ENCODE measurements around the gene GUCY1A1. TPM values are rescaled to one million over a fixed set of nuclear protein-coding genes. Genes with fewer than 3 reads are reported as not detected.

Gene GUCY1A1
- total and polyA plus RNA-seq, 11 donors: 7.7 to 103 (median 63.6) TPM

DNA sequence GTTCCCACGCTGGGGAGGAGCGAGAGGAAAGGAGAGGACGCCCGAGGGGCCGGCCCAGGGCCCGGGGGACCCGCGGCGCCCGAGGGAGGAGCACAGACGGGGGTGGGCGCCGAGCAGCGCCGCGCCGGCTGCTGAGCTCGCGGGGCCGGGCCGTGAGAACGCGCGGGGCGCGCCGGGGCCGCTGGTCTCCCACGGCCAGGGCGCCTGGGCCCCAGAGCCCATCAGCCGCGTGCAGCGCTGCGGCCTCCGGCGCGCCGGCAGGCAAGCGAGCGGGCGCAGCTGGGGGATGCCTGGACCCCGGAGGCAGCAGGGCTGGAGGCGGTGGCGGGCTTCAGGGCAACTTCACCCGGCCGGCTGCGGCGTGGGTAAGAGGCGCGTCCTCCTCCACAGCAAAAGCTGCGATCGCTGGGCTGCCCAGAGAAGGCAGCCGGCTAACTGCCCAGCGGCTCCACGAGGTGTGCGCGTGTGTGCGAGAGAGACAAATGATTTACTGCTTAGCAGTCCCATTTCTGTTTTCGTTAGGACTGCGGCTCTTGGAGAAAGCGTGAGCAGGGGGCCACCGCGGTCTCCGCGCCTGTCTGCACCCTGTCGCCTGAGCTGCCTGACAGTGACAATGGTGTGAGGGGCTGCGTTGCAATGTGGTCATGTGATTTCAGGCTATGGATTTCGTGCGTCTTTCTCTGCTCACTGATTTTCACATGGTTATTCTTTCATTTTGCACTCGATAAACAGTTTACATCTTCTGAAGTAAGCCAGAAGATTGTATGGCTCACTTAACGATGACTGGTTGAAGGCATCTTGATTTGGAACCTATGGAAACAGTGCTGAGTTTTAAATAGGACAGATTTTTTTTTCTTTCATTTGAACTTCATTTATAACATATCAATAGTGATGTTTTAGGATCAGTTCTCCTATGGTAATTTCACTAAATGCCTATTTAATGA lies 1.2 kb downstream of the GUCY1A1 start:
- Histone ChIP-seq H3K4me1 (peaks cover 0 to 31% (median 14%) of the 10 kb centered on the region in 12 donors), H3K9me3 (no peaks in the 10 kb centered on the region), H3K27me3 (peaks cover 0 to 9% (median 0%) of the 10 kb centered on the region in 9 donors), H3K27ac (peak overlapping the region; percentile 84 to 96 (median 92)), H3K4me3 (peak overlapping the region; percentile 30 to 81 (median 71)), H3K36me3 (peaks cover 0 to 7% (median 0%) of the 10 kb centered on the region in 9 donors)
- WGBS, 4 donors: 0 to 1% (median 1%) methylated on average over 34 to 71 of the region's 71 CpGs
- peak; percentile 41 to 88 (median 78) for ATAC-seq
- TF ChIP-seq, protein P1, sequence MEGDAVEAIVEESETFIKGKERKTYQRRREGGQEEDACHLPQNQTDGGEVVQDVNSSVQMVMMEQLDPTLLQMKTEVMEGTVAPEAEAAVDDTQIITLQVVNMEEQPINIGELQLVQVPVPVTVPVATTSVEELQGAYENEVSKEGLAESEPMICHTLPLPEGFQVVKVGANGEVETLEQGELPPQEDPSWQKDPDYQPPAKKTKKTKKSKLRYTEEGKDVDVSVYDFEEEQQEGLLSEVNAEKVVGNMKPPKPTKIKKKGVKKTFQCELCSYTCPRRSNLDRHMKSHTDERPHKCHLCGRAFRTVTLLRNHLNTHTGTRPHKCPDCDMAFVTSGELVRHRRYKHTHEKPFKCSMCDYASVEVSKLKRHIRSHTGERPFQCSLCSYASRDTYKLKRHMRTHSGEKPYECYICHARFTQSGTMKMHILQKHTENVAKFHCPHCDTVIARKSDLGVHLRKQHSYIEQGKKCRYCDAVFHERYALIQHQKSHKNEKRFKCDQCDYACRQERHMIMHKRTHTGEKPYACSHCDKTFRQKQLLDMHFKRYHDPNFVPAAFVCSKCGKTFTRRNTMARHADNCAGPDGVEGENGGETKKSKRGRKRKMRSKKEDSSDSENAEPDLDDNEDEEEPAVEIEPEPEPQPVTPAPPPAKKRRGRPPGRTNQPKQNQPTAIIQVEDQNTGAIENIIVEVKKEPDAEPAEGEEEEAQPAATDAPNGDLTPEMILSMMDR (IDR thresholded peaks at IDR 0.05): no peak
- TF ChIP-seq POLR2A (IDR thresholded peaks at IDR 0.05): peak in 1 of 2 donors; percentile 17
- intact Hi-C loops (cut with DNase I): loop anchor here in 9 of 10 donors (1.0 to 10.0 kb wide), 18 partner anchors 87 to 233 kb away; partner anchors contain the start of gene GUCY1B1 (in 2 of the 9)
- peak; percentile 45 to 85 (median 69) for DNase-seq

- intact Hi-C loops (cut with DNase I): loop anchor here in 9 of 10 donors (5.0 to 10.0 kb wide), 15 partner anchors 86 to 234 kb away; partner anchors contain the start of gene GUCY1B1 (in 2 of the 9)
- no peaks in the 10 kb centered on the region for H3K9me3 ChIP-seq
- peaks cover 0 to 7% (median 0%) of the 10 kb centered on the region in 9 donors for H3K36me3 ChIP-seq
- no peak for ATAC-seq
- no peak for DNase-seq
- 24 to 38% (median 34%) methylated on average over 9 of the region's 9 CpGs for WGBS, 4 donors
- H3K27me3 ChIP-seq: peaks cover 0 to 9% (median 0%) of the 10 kb centered on the region in 9 donors
- H3K4me3 ChIP-seq: peak overlapping the region; percentile 30 to 81 (median 71)
- H3K4me1 ChIP-seq: peaks cover 0 to 40% (median 14%) of the 10 kb centered on the region in 12 donors
- TF ChIP-seq, protein P1 (IDR thresholded peaks at IDR 0.05): no peak
- TF ChIP-seq POLR2A (IDR thresholded peaks at IDR 0.05): no peak
- H3K27ac ChIP-seq: peak overlapping the region; percentile 84 to 96 (median 92)
Measured at GRCh38 chr4:155668707-155669220, 2.1 kb downstream of the GUCY1A1 start.

DNA sequence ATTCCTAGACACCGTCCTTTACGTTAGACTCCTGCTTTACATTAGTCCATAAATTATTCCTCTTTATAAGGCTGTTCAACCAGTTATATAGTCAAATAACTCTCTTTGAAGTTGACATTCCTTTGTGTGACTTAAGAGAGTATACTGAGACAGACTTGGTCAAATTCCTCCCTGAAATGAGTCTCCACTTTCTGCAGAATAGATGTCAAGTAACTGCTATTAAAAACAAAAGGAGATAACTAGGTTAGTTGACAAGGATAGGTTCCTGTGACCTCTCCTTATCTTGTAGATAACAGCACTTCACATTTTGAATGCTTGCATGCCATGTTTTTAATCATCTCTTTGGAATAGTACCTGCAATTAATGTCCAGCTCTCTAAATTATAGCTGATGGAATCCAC lies 5.7 kb downstream of the GUCY1A1 start:
- WGBS, 4 donors: 56 to 88% (median 73%) methylated on average over 2 of the region's 2 CpGs
- Histone ChIP-seq H3K27me3 (peaks cover 0 to 9% (median 0%) of the 10 kb centered on the region in 9 donors), H3K36me3 (peaks cover 0 to 7% (median 0%) of the 10 kb centered on the region in 9 donors), H3K4me1 (peaks cover 0 to 62% (median 26%) of the 10 kb centered on the region in 12 donors), H3K27ac (peak overlapping the region in 7 of 12 donors; percentile 1 to 96 (median 35)), H3K9me3 (no peaks in the 10 kb centered on the region), H3K4me3 (peak overlapping the region in 6 of 12 donors; percentile 1 to 79 (median 10))
- no peak for TF ChIP-seq POLR2A (IDR thresholded peaks at IDR 0.05)
- TF ChIP-seq, protein P1 (IDR thresholded peaks at IDR 0.05): no peak
- ATAC-seq (no peak), DNase-seq (no peak)
- intact Hi-C loops (cut with DNase I): loop anchor here in 4 of 10 donors (5.0 to 10.0 kb wide), 3 partner anchors 92 to 145 kb away; no protein-coding TSS in a partner anchor
